Mammary epithelial cell (primary cell): ENCODE results near the gene SLC26A1.

ENCODE experiments used
- CTCF ChIP-seq, 2 donors: IDR thresholded peaks in 1 of 2; conservative IDR thresholded peaks in 1 of 2; 2 replicates each; pipeline ENCODE4 v1.5.1; 2011 to 2012; ENCODE audit warnings: inconsistent platforms in 2 of 2, low read length in 2 of 2, mild to moderate bottlenecking in 2 of 2, control low read depth in 1 of 2, low read depth in 1 of 2; ENCODE audit not compliant: insufficient read depth in 1 of 2; ENCODE audit errors: extremely low read depth in 1 of 2
- EZH2 ChIP-seq: IDR thresholded peaks from 2 replicates; pipeline ENCODE4 v1.6.1; 2012; ENCODE audit warnings: low read length, inconsistent platforms, borderline replicate concordance

- TF ChIP-seq EZH2 (no peak), CTCF (conservative IDR thresholded peaks at IDR 0.05 in 1 of 2, IDR thresholded peaks at IDR 0.05 in 1 of 2; ENCODE audit: extremely low read depth in 1 of 2, insufficient read depth in 1 of 2, low read depth in 1 of 2, low read length in 2 of 2) (no peak)
Observed at GRCh38 chr4:965766-966134, 27.5 kb downstream of the SLC26A1 start.
